ENCODE data around the gene RNF14.

Gene RNF14

DNA sequence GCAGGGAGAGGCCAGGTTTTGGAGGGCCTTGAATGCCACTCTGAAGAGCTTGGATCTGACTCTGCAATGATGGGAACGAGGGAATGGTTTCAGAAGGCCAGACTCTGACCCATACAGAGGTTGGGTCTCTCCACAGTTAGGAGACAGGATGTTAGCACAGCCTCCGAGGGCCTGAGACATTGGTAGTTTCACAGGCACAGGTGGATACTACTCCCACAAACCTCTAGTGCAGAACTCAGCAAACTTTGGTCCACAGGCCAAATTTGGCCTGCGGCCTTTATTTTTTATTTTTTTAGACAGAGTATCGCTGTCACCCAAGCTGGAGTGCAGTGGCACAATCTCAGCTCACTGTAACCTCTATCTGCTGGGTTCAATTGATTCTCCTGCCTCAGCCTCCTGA is 41.0 kb downstream of the RNF14 start:
- in situ Hi-C loops (cut with MboI; ENCODE audit: low pct_unique_long_range_greater_than_20kb, low sequenced_read_pairs), result loop anchor here (25.0 kb wide), 1 partner anchor 127 kb away; no protein-coding TSS in a partner anchor
- DNase-seq, result no peak

- DNase-seq, result no peak
- in situ Hi-C loops (cut with MboI; ENCODE audit: low pct_unique_long_range_greater_than_20kb, low sequenced_read_pairs), result loop anchor here (25.0 kb wide), 1 partner anchor 126 kb away; no protein-coding TSS in a partner anchor
Measured at GRCh38 chr5:142011572-142012185, 42.8 kb downstream of the RNF14 start.

- in situ Hi-C loops (cut with MboI; ENCODE audit: low pct_unique_long_range_greater_than_20kb, low sequenced_read_pairs), result loop anchor here (25.0 kb wide), 1 partner anchor 125 kb away; no protein-coding TSS in a partner anchor
Measured at GRCh38 chr5:142012186-142012785, 43.4 kb downstream of the RNF14 start.

GRCh38 chr5:142012792-142013388 is 44.0 kb downstream of the RNF14 start, which contains the start of gene GNPDA1:
Gene GNPDA1 (minus strand): TSS chr5:142013027. CDS start chr5:142012035, 992 bp downstream.
- in situ Hi-C loops (cut with MboI; ENCODE audit: low pct_unique_long_range_greater_than_20kb, low sequenced_read_pairs), result loop anchor here (25.0 kb wide), 1 partner anchor 124 kb away; no protein-coding TSS in a partner anchor
- DNase-seq, result peak; percentile 33

More at GRCh38 chr5:142012186-142012785, 43.4 kb downstream of the RNF14 start:
- DNase-seq, result no peak

DNA sequence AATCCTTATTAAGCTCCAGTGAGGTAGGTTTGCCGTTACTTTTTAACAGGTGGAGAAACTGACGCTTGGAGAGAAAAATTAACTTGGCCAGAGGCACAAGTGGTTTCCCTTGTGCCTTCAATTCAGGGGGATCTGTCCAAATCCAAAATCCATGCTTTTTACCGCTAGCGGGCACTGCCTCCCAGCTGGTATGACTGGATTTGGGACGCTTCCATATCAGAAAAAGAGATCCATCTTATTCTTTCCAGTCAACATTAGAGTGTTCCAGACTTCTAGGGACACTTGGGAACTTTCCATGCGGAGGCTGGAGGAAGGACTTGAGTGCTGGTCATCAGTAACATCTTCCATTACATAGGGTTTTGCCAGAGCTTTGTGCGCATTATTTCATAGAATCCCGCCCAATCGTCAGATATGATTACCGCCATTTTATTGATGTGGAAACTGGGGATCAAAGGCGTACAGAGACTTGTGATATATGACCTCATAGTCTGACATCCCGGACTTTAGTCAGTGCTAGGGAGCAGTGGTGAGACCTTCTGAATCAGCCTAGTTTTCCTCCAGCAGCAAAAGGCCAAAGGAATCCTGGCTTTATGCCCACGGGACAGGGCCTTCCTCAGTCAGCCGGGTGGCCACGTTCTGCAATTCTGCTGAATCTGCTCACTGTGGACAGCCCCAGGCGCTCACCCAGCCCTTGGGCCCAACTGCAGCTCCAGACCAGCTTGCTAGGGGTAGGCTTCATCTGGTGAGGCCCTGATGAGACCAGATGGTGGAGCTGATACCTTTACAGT is 45.0 kb downstream of the RNF14 start:
- no peak for DNase-seq
- in situ Hi-C loops (cut with MboI; ENCODE audit: low pct_unique_long_range_greater_than_20kb, low sequenced_read_pairs), result loop anchor here (25.0 kb wide), 1 partner anchor 123 kb away; no protein-coding TSS in a partner anchor

DNA sequence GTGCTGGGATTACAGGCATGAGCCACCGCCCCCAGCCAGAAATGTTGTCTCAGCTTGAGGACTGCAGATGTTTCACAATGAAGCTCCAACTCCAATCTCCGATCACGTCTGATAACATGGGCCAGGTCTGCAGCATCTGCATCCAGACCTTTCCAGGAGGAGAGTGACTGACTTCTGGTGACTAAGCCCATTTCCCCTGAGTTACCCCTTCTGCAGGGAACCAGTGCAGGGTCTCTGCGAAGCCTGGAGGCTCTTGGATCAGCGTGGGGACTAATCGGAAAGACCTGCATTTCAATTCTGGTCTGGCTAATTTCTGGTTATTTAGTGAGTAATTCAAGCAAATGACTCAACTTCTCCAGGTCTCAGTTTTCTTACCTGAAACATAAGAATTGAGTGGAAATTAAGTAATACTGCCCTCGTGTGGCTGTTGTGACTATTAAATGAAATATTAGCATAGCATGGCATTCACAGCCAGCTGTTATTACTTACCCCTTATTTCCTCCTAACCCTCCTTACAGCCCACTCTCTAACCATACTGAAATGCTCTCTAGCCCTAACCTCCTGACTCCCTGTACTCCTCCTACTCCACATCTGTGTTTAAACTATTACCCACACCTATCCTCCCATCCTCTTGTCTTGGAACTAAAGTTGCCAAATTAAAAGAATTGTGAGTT is 46.1 kb downstream of the RNF14 start:
- in situ Hi-C loops (cut with MboI; ENCODE audit: low pct_unique_long_range_greater_than_20kb, low sequenced_read_pairs), result loop anchor here (25.0 kb wide), 1 partner anchor 122 kb away; no protein-coding TSS in a partner anchor

DNA sequence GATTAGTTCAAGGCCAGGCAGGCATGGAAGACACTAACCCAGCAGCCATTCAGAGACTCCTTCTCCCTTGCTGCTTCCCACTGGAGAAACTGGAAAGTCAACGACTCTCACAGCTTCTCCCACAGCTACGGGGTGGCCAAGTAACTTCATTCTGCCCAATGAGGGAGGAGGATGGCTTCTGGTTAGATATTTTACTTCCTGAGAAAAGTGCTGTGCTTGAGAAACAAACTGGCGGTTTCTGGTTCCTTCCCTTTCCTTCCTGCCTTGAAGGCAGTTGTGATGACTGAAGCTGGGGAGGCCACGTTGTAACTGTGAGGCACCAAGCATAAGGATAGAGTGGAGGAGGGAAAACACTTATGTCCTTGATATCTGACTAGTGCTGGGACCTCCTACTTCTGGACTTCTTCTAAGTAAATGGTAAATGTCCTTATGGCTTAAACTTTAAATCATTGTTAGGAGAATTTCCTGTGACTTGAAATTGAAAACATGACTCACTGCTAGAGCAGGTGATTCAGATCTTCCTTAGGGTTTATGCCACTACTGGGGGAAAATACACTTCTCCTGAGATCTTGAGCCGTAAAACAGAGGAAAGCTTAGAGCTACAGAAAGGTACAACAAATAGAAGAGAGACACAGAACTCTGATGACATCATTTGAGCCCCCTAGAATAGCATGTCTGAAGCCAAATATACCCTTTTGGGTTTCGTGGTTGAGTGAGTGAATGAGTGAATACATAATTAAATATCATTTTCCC is 47.1 kb downstream of the RNF14 start:
- in situ Hi-C loops (cut with MboI; ENCODE audit: low pct_unique_long_range_greater_than_20kb, low sequenced_read_pairs), result loop anchor here (25.0 kb wide), 1 partner anchor 121 kb away; no protein-coding TSS in a partner anchor
- DNase-seq, result peak; percentile 80

More for the DNA sequence above, 46.1 kb downstream of the RNF14 start:
- DNase-seq, result peak; percentile 66

GRCh38 chr5:142016556-142016955 is 47.7 kb downstream of the RNF14 start:
- DNase-seq, result no peak
- in situ Hi-C loops (cut with MboI; ENCODE audit: low pct_unique_long_range_greater_than_20kb, low sequenced_read_pairs), result loop anchor here (25.0 kb wide), 1 partner anchor 121 kb away; no protein-coding TSS in a partner anchor

- peak; percentile 67 for DNase-seq
- in situ Hi-C loops (cut with MboI; ENCODE audit: low pct_unique_long_range_greater_than_20kb, low sequenced_read_pairs), result loop anchor here (25.0 kb wide), 1 partner anchor 119 kb away; no protein-coding TSS in a partner anchor
Measured at GRCh38 chr5:142017832-142018427, 49.0 kb downstream of the RNF14 start.

DNA sequence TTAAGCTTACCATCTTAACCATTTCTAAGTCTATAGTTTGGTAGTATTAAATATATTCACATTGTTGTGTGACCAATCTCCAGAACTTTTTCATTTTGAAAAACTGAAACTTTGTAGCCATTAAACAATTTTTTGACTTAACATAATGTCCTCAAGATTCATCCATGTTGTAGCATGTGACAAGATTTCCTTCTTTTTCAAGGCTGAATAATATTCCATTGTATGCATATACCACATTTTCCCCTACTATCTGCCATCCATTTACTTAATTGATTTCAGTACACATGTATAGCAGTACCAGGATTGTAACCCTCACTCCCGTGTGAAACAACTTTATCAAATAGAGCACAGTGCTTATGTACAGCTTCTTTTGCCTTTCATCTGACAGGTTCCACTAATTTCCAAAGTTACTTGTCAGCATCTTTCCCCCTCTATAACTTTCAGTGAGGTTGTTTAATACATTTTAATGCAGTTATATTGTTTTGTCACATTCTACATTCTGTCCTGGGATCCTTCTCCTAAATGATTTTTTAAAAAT is 51.3 kb downstream of the RNF14 start:
- in situ Hi-C loops (cut with MboI; ENCODE audit: low pct_unique_long_range_greater_than_20kb, low sequenced_read_pairs), result loop anchor here (25.0 kb wide), 1 partner anchor 117 kb away; no protein-coding TSS in a partner anchor
- DNase-seq, result no peak

DNA sequence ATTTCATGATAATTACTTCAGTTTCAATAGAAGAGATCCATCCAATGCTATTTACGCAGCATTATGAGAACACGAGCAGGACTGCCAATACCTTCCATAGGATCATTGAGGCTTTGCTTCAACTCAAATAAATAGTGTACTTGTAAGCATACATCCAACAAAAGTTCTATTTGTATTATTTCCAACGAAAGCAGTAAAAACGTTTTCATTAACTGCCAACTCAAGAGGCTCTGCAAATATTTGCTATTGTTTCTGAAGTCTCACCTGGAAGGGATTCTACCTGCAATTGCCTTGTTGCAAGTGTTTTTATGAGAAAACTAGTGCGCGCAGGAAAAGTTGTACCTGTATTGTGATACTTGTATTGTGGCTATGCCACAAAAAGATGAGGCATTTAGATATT is 54.9 kb downstream of the RNF14 start:
- DNase-seq, result no peak

DNA sequence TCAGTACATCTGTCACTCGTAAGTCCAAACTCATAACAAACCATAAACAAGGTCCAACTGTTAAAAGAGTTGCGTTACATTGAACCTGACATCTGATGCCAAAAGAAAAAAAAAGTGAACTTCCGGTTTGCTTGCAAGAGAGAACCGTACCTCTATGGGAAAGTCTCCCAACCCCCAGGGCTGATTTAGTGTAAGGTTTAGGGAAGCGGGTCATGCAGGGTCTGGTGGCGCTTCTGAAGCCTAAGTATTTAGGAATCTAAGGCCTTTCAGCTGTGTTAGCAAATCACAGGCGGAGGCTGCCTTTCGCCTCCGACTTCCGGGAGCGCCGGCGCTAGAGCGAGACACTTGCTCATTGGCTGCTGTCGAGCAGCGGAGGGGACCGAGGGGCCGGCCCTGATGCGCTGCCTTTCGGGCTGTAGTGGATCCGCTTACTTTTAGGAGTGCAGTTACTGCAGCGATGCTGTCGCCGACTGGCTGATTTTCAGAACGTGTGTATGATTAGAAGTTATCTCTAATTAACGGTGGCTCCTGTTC is 55.9 kb downstream of the RNF14 start:
- in situ Hi-C loops (cut with MboI; ENCODE audit: low pct_unique_long_range_greater_than_20kb, low sequenced_read_pairs), result loop anchor here (25.0 kb wide), 1 partner anchor 112 kb away; no protein-coding TSS in a partner anchor
- DNase-seq, result peak; percentile 72

More for the DNA sequence above, 54.9 kb downstream of the RNF14 start:
- in situ Hi-C loops (cut with MboI; ENCODE audit: low pct_unique_long_range_greater_than_20kb, low sequenced_read_pairs), result loop anchor here (25.0 kb wide), 1 partner anchor 113 kb away; no protein-coding TSS in a partner anchor

- in situ Hi-C loops (cut with MboI; ENCODE audit: low pct_unique_long_range_greater_than_20kb, low sequenced_read_pairs), result no loop called here
Measured at GRCh38 chr5:142025637-142026036, 56.7 kb downstream of the RNF14 start.

GRCh38 chr5:142032150-142032549 is 63.2 kb downstream of the RNF14 start:
- in situ Hi-C loops (cut with MboI; ENCODE audit: low pct_unique_long_range_greater_than_20kb, low sequenced_read_pairs), result no loop called here
- no peak for DNase-seq

More at GRCh38 chr5:142025637-142026036, 56.7 kb downstream of the RNF14 start:
- DNase-seq, result no peak

DNA sequence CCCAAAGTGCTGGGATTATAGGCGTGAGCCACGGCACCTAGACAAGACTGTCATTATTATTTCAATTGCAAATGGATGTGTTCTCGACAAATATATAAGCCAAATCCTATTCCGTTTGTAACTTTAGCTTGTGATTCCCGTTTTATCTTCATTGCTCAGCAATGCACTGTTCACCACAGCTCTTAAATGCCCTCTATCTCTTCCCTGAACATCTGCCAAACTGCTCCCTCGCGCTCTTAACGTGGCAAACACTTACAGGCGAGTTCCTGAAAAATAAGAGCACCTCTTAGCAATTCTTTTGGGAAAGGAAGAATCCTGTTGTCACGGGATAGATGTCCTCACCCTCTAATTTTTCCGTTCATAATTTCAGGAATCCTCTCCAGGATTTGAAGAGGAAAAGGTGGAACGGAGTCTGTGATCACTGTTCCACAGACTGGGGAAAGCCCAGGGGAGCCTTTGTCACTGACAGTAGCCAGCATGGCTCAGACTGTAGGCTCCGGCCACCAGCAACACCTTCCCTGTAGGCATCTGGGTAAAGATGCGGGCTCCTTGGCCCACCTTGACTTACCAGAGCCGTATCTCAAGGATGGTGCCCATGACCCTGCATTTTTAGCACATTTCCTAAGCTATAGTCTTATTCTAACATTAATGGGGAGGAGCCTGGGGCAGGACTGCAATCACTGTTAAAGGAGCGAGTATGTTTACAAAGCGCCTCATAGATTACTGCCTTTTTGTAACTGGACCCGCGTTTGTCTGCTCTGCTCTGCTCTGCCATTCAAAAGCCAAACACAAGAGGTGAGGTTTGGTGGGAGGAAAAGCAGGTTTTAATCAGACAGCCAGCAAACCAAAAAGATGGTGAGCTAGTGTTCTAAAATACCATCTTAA is 64.1 kb downstream of the RNF14 start:
- DNase-seq, result no peak
- in situ Hi-C loops (cut with MboI; ENCODE audit: low pct_unique_long_range_greater_than_20kb, low sequenced_read_pairs), result no loop called here

Data from KBM-7 (cell line).